Right ventricle myocardium inferior (tissue), 1 donor: ENCODE data around the gene IRAK1. TPM values are rescaled to one million over a fixed set of nuclear protein-coding genes. Genes with fewer than 3 reads are reported as not detected.

Experiments used
- ATAC-seq: fragments of 200-7000 bp; cut with Tn5 transposase; one replicate; pipeline ENCODE4 v1.9.1; 2020; ENCODE audit warnings: mild to moderate bottlenecking, moderate library complexity
- DNase-seq: peaks from one replicate; pipeline ENCODE4 v3.0.0; 2021; ENCODE audit errors: missing footprints
- intact Hi-C: fragments of 100-400 bp; cut with DNase I; formaldehyde crosslinking; loops from one replicate; pipeline ENCODE4 v1.11.0; 2022
- total RNA-seq: library from RNA; stranded (reverse); fragmentation: NEBNext Ultra II Directional; extraction: Animal tissue kit (Norgen Biotek cat#: 25700); gene quantifications from one replicate; pipeline ENCODE4 v1.2.1, GENCODE V29; 2021
- donor health status: DM: no; HTN: yes; CAD: no; lungs with severe emphysema.

Gene IRAK1
- total RNA-seq, 1 donor from 2014 or later: 38.6 TPM

DNA sequence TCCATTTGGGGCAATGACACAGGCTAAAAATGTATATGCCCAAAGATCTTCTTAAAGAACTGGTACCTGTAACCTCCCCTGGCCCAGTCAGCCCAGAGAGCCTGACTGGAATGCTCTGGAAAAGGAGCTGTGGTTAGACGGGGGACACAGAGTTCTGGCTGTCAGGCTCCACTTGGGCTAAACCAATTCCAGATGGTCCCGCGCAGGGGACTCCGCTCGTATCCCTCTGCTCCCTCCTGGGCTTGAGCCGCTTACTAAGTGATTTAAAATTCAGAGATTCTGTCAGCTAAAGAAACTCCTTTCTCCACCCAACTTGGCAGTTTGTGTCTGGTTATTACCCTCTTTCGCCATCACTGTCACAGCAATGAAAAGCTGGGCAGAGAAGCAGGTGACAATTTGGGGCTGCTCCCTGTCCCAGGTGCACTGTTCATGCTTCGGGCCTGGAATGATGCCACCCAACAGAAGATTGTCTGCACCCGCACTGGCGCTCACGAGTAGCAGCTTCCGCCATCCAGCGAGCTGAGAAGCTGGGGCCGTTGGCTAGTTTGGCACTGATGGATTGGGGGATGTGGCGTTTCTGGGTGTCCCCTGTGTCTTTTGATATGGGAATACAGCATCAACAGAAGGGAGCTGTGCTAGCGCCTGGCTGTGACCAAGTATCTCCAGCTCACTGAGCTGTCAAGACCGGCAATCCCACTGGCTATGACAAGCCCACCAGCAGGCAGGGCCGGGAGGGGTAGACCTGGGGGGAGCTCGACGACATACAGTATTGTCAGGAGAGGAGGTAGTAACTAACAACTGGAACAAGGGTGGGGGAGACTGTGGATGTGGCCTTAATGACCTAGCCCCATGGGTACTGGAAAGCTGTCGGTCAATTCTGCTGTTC lies 6.7 kb upstream of the IRAK1 start:
- no peak for DNase-seq
- intact Hi-C loops: no loop called here
- no peak for ATAC-seq

DNA sequence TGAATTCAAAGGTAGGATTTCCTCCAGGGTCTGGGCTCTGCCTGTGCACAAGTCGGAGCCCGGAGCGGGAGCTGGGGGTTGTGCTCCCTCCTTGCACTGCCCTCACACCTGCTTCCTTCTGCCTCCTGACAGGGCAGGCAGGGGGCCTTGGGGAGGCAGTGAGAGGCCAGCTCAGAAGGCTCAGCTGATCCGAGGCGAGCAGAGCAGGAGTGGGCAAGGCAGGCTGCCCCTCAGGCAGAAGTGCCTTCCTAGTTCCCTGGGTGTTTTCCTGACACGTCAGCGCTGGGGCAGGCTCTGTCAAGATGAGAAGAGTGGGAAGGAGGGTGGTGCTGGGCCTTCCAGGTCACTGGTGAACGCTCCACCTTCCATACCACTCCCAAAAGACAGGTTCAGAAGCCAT lies 5.5 kb upstream of the IRAK1 start:
- DNase-seq (no peak), ATAC-seq (no peak)
- intact Hi-C loops: no loop called here

DNA sequence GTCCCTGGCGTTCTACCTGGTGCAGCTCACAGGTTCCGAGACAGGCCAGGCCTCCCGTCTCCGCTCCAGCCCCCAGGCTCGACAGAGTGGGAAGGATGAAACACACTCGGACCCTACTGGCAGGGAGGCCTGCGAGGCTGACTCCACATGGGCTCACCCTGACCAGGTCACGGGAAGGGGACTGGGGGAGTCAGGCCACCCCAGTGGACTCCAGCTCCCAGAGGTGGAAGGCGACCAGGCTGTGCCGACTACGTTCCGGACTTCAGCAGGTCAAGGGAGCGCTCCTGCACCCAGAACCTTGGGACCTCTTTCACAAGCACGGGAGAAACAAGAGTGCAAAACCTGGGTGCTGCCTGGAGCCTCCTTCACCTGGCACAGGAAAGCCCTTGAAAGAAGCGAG lies 4.6 kb upstream of the IRAK1 start:
- intact Hi-C loops: no loop called here
- ATAC-seq (no peak), DNase-seq (no peak)

GRCh38 chrX:154023276-154024000 lies 3.7 kb upstream of the IRAK1 start:
- ATAC-seq: no peak
- intact Hi-C loops: no loop called here

GRCh38 chrX:154022108-154022507 lies 2.4 kb upstream of the IRAK1 start:
- intact Hi-C loops: no loop called here
- DNase-seq: no peak
- no peak for ATAC-seq

More at GRCh38 chrX:154023276-154024000, 3.7 kb upstream of the IRAK1 start:
- DNase-seq: no peak

DNA sequence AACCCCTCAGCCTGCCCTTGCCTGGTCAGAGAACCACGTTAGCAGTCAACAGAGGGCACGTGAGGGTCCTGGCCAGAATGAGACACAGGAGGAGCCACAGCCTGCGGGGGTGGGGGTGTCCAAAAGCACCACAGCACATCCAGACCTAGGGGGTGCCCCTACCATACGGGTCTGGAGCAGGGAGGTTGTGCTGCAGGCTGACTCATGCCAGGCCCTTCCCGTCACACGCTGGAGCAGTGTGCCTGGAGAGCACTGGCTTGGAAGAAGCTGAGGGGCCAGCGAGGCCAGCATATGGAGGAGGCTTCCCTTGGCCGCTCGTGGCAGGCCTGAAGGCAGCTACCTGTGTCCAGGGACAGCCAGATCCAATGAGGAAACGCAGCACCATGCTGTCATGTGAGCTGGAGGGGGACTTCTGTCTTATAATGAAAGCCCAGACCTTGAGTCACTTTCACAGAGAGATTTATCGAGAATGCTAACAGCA lies 1.5 kb upstream of the IRAK1 start:
- no peak for DNase-seq
- intact Hi-C loops: no loop called here
- ATAC-seq: no peak

DNA sequence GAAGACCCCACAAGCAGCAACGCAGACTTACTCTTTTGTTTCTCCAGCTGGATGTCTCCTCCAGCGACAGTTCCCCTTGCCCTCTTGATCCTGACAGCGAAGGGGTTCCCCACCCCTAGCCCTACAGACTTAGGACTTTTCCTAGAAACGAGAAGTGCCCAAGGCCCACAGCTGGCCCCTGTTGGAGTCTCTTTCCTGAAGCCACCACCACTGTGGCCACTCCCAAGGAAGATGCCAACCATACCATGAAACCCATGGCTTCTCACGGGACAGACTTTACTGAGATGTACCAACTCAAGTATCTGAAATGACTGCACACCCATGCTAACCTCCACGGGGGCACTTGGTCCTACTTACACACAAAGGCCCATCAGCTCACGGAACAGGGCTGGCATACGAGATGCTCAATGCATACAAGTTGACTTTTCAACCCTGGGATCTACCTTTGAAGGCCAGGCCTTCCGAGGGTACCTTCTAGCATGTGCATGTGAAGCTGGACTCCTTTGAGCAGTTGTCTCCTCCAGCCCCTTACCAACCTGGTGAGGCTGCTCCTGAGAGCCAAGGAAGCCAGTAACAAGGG lies 924 bp upstream of the IRAK1 start:
- intact Hi-C loops: no loop called here
- ATAC-seq: no peak
- no peak for DNase-seq

- no peak for ATAC-seq
- intact Hi-C loops: loop anchor here (10.0 kb wide), 1 partner anchor 366 kb away; no protein-coding TSS in a partner anchor
Measured at GRCh38 chrX:154019061-154019621, 561 bp downstream of the IRAK1 start.

DNA sequence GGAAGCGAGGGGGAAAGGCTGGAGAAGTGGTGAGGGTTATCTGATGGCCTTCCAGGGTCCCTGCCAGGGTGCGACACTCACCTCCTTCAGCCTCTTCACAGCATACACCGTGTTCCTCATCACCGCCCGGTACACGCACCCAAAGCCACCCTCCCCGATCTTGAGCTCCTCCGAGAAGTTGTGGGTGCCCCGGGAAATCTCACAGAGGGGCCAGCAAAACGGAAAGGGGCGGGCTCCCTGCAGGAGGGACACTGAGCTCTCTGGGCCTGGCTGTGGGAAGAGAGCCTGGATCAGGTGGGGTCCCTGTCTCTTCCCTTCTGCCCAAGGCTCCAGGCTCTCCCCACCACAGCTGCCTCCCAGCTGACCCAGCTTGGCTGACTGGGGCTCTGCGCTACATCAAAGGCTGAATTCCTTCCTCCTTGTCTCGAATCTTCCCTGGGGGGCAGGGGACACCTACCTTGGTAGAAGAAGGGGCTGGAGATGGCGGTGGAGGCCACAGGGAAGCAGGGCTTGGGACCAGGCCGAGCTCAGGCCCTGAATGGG lies 1.1 kb downstream of the IRAK1 start:
- no peak for DNase-seq
- intact Hi-C loops: loop anchor here (10.0 kb wide), 1 partner anchor 366 kb away; no protein-coding TSS in a partner anchor
- ATAC-seq: no peak

More at GRCh38 chrX:154019061-154019621, 561 bp downstream of the IRAK1 start:
- DNase-seq: no peak

GRCh38 chrX:154017766-154018517 lies 1.8 kb downstream of the IRAK1 start:
- intact Hi-C loops: loop anchor here (10.0 kb wide), 1 partner anchor 367 kb away; no protein-coding TSS in a partner anchor
- ATAC-seq (no peak), DNase-seq (no peak)

DNA sequence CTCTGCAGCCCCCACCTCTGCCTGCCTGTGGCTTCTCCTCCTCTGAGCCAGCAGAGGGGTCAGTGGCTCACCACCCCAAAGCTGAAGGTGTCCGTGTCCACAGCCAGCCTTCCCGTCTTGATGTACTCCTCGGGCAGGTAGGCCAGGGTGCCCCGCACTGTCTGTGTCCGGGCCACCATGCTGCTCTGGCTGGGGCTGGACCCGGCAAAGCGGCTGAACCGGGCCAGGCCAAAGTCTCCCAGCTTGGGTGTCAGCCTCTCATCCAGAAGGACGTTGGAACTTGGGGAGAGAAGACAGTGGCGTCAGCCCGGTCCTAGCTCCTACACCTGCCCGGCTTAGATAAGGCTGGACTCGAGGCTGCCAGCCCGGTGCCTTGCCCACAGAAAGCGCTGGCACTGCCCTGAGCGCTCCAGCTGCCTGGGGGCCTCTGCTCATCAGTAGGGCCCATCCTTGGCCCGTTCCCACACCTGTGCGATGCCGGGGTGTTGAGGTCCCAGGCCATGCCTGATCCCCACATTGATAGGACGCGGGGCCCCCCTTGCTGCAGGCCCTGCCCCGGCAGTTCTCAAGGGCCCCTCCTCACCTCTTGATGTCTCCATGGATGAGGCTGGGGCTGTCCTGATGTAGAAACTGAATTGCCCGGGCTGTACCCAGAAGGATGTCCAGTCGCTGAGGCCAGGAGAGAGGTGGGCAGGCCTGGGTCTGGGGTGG lies 3.2 kb downstream of the IRAK1 start:
- no peak for DNase-seq
- ATAC-seq: no peak

GRCh38 chrX:154015581-154016264 lies 4.0 kb downstream of the IRAK1 start:
- intact Hi-C loops: loop anchor here (10.0 kb wide), 1 partner anchor 369 kb away; no protein-coding TSS in a partner anchor
- DNase-seq (no peak), ATAC-seq (no peak)

More for the DNA sequence above, 3.2 kb downstream of the IRAK1 start:
- intact Hi-C loops: loop anchor here (10.0 kb wide), 1 partner anchor 368 kb away; no protein-coding TSS in a partner anchor

DNA sequence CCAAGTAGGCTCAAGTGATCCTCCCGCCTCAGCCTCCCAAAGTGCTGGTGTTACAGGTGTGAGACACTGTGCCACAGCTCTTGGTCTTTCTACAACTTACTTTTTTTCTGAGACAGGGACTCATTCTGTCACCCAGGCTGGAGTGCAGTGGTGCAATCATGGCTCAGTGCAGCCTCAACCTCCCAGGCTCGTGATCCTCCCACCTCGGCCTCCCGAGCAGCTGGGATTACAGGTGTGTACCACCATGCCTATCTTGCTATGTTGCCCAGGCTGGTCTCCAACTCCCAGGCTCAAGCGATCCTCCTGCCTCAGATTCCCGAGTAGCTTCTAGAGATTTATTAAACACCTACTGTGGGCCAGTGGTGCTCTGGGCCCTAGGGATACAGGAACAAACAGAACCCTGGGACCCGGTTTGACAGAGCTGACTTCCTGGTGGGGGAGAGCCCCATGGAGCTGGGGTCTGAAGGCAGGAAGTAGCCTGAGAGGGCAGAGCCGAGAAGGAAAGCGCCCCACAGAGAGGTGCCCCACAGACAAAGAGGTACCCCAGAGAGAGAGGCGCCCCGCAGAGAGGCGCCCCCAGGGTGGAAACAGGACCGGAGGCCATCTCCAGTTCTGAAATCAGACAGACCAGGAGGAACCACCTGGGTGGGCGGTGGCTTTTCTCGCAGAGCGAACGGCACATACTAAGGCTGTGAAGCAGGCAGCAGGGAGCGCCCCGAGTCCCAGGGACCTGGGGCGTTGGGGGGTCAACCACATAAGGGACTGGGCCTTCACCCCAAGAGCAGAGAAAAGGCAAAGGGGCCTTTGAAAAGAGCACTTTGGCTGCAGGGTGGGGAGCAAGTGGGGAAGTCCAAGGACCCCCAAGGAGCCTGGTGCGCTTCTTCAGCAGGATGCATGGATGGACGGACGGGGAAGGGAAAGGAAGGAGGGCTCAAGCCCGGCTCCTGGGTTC lies 5.0 kb downstream of the IRAK1 start:
- intact Hi-C loops: loop anchor here (5.0 to 10.0 kb wide), 2 partner anchors 33 to 370 kb away; no protein-coding TSS in a partner anchor
- DNase-seq: no peak
- ATAC-seq: no peak

GRCh38 chrX:154013614-154014360 lies 5.9 kb downstream of the IRAK1 start:
- ATAC-seq: peak; percentile 81
- intact Hi-C loops: loop anchor here (5.0 to 10.0 kb wide), 2 partner anchors 34 to 371 kb away; no protein-coding TSS in a partner anchor
- no peak for DNase-seq

- DNase-seq (no peak), ATAC-seq (no peak)
- intact Hi-C loops: loop anchor here (5.0 to 10.0 kb wide), 2 partner anchors 34 to 372 kb away; no protein-coding TSS in a partner anchor
Measured at GRCh38 chrX:154013001-154013421, 6.7 kb downstream of the IRAK1 start.
